Stomach (tissue), 9 donors: Measurements from ENCODE around the gene FOXB2. TPM values are rescaled to one million over a fixed set of nuclear protein-coding genes. Genes with fewer than 3 reads are reported as not detected.

Source experiments
- DNase-seq, 2 donors: peaks; one replicate each; pipeline versions ENCODE4 v3.0.0 to v3.0.0-alpha.2; 2013 to 2019
- H3K27ac ChIP-seq, 5 donors: fragments of 200-600 bp in 4 of 5; sonication (generic) in 4 of 5; one replicate each; pipeline ENCODE4 v1.5.1; 2013 to 2019; ENCODE audit warnings: mild to moderate bottlenecking in 1 of 5, moderate library complexity in 1 of 5
- H3K27me3 ChIP-seq, 3 donors: fragments of 200-600 bp; sonication (generic); one replicate each; pipeline ENCODE4 v1.5.1; 2017 to 2019; ENCODE audit warnings: mixed run types in 1 of 3
- H3K36me3 ChIP-seq, 4 donors: fragments of 200-600 bp; sonication (generic); 1 replicate in 3 of 4; 2 replicates in 1 of 4; pipeline ENCODE4 v1.5.1; 2016 to 2019
- H3K4me1 ChIP-seq, 4 donors: fragments of 200-600 bp; sonication (generic); one replicate each; pipeline ENCODE4 v1.5.1; 2016 to 2019
- H3K4me3 ChIP-seq, 4 donors: fragments of 200-600 bp; sonication (generic) in 3 of 4; one replicate each; pipeline ENCODE4 v1.5.1; 2016 to 2019; ENCODE audit warnings: mild to moderate bottlenecking in 1 of 4
- H3K9me3 ChIP-seq, 4 donors: fragments of 200-600 bp; sonication (generic); one replicate each; pipeline ENCODE4 v1.5.1; 2016 to 2019
- CTCF ChIP-seq, 7 experiments: fragments of 450-650 bp in 4 of 7; fragments of 200-600 bp in 3 of 7; sonication (generic) in 3 of 7; IDR thresholded peaks; one replicate each; pipeline ENCODE4 v1.5.1; 2016 to 2019; ENCODE audit warnings: antibody characterized with exemption in 7 of 7, control low read depth in 2 of 7, mild to moderate bottlenecking in 1 of 7
- EP300 ChIP-seq: sonication (generic); formaldehyde crosslinking; IDR thresholded peaks from one replicate; pipeline ENCODE4 v1.6.1; 2017; ENCODE audit warnings: antibody characterized with exemption
- POLR2A ChIP-seq, 4 donors: fragments of 450-650 bp; IDR thresholded peaks; one replicate each; pipeline ENCODE4 v1.6.1; 2016; ENCODE audit warnings: antibody characterized with exemption in 4 of 4, control low read depth in 2 of 4, mild to moderate bottlenecking in 1 of 4, moderate library complexity in 1 of 4
- POLR2AphosphoS5 ChIP-seq, 3 donors: sonication (generic); formaldehyde crosslinking; IDR thresholded peaks; one replicate each; pipeline ENCODE4 v1.6.1; 2016; ENCODE audit warnings: antibody characterized with exemption in 3 of 3
- WGBS, 5 donors: extraction: QIAGEN DNeasy Blood & Tissue Kit in 3 of 5; methylation state at CpG; one replicate each; pipeline versions ENCODE4 v1.1.5 to v1.1.7; 2013 to 2018; 5-methylcytosine and 5-hydroxymethylcytosine counted together
- intact Hi-C: fragments of 100-400 bp; cut with DNase I; formaldehyde crosslinking; loops from one replicate; pipeline ENCODE4 v1.15.1; 2023; ENCODE audit warnings: low total_unique reads
- polyA plus RNA-seq, 3 donors: library from polyadenylated mRNA; stranded (reverse); fragments of 200-250 nt; gene quantifications; one replicate each; pipeline ENCODE4 v1.2.3, GENCODE V29; 2013
- total RNA-seq, 5 donors: library from RNA; depleted of rRNA; stranded (reverse); fragments of >200 nt; gene quantifications; one replicate each; pipeline versions ENCODE4 v1.1.0 to v1.2.3, GENCODE V29; 2014 to 2016
- donor health status: healthy with polysubstance abuse.
- donor health status: Bipolar disorder and iron deficiency.
- donor health status: healthy.

The FOXB2 gene
- total and polyA plus RNA-seq, 8 donors: not detected

DNA sequence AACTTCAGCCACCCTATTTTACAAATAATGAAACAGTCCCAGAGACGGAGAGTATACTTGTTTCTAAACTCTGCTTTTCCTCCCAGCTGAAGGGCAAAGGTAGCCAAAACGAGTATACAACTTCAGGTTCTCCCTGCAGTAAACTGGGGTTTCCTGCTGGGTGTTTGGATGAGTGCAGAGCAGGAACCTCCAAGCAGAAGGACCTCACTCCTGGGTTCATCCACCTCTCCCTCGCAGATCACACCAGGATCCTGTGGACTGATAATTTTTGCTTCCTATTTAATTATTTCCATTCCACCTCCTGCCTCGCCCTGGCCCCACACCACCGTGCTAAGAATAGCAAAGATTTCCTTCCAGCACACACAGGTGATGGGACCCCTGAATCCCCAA, 2.0 kb upstream of the FOXB2 start:
- WGBS, 5 donors: 3 to 14% (median 6%) methylated on average over 5 of the region's 5 CpGs
- Histone ChIP-seq H3K36me3 (no peaks in the 10 kb centered on the region), H3K4me3 (no peak overlapping the region), H3K27me3 (peaks cover 79 to 100% (median 98%) of the 10 kb centered on the region in 3 donors), H3K4me1 (peaks cover 23 to 86% (median 50%) of the 10 kb centered on the region in 4 donors), H3K9me3 (no peaks in the 10 kb centered on the region), H3K27ac (no peak overlapping the region)
- DNase-seq: no peak
- no peak for TF ChIP-seq CTCF (IDR thresholded peaks at IDR 0.05)
- no peak for TF ChIP-seq POLR2AphosphoS5 (IDR thresholded peaks at IDR 0.05)
- TF ChIP-seq POLR2A (IDR thresholded peaks at IDR 0.05): no peak
- TF ChIP-seq EP300: no peak
- intact Hi-C loops: no loop called here

DNA sequence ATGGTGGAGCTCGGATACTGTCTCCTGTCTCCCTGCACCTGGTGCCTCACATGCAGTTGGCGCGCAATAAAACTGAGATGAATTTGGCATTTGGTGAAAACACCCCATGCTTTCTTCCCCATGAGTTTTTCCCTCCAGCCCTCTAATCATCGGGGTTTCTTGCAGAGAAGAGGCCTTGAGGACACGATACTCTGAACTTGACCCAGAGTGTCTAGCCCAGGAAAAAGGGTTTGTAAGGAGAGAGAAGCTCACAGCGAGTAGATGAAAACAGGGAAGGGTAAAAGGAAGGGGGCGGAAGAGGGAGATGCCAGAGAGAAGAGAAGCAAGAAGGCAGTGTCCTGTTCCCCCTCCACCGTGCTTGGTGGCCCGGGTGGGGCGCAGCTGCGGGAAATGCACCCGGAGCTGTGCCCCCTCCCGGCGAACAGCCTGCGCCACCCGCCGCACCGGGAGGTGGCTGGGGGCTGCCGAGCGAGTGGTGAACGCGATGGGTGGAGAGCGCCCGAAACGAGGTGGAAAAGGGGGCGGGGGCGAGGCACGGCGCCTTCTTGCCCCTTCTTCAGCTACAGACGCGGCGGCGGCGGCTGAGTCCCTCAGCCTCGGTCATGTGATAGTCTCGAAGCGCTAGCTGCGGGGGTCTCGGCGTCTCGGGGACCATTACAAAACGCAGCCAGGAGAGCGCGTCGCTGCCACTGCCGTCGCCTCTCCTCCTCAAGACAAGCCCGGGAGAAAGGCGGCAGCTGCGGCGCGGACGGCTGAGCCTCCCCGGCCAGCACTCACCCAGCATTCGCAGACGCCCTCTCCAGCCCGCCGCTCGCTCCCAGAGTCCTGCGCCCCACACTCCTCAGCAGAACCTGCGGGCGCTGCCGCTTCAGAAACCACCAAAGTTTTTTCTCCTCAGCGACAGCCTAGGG, 1.1 kb upstream of the FOXB2 start:
- Histone ChIP-seq H3K27me3 (peaks cover 86 to 100% (median 100%) of the 10 kb centered on the region in 3 donors), H3K4me3 (peak overlapping the region in 3 of 4 donors; percentile 11 to 24 (median 12)), H3K4me1 (peaks cover 23 to 93% (median 53%) of the 10 kb centered on the region in 4 donors), H3K27ac (no peak overlapping the region), H3K9me3 (peaks cover 0 to 5% (median 0%) of the 10 kb centered on the region in 4 donors), H3K36me3 (no peaks in the 10 kb centered on the region)
- no peak for TF ChIP-seq POLR2A (IDR thresholded peaks at IDR 0.05)
- no peak for TF ChIP-seq CTCF (IDR thresholded peaks at IDR 0.05)
- TF ChIP-seq POLR2AphosphoS5 (IDR thresholded peaks at IDR 0.05): no peak
- no peak for TF ChIP-seq EP300
- intact Hi-C loops: no loop called here
- WGBS, 5 donors: 3 to 6% (median 4%) methylated on average over 48 to 64 of the region's 64 CpGs
- peak in 1 of 2 donors; percentile 36 for DNase-seq

- TF ChIP-seq EP300 (no peak), POLR2AphosphoS5 (IDR thresholded peaks at IDR 0.05) (no peak), POLR2A (IDR thresholded peaks at IDR 0.05) (no peak), CTCF (IDR thresholded peaks at IDR 0.05) (no peak)
- Histone ChIP-seq H3K9me3 (peaks cover 0 to 5% (median 0%) of the 10 kb centered on the region in 4 donors), H3K4me1 (peaks cover 23 to 88% (median 52%) of the 10 kb centered on the region in 4 donors), H3K4me3 (peak overlapping the region in 2 of 4 donors; percentile 11 to 24), H3K27me3 (peaks cover 85 to 100% (median 100%) of the 10 kb centered on the region in 3 donors), H3K27ac (no peak overlapping the region), H3K36me3 (no peaks in the 10 kb centered on the region)
- intact Hi-C loops: no loop called here
- DNase-seq: no peak
- 5 to 8% (median 5%) methylated on average over 8 to 12 of the region's 12 CpGs for WGBS, 5 donors
These were observed 553 bp upstream of the FOXB2 start for GRCh38 chr9:77018969-77019235.

GRCh38 chr9:77019926-77020412, 514 bp downstream of the FOXB2 start:
- Histone ChIP-seq H3K36me3 (no peaks in the 10 kb centered on the region), H3K27ac (no peak overlapping the region), H3K9me3 (peaks cover 0 to 5% (median 0%) of the 10 kb centered on the region in 4 donors), H3K4me3 (peak overlapping the region in 3 of 4 donors; percentile 28 to 41 (median 31)), H3K4me1 (peaks cover 23 to 78% (median 46%) of the 10 kb centered on the region in 4 donors), H3K27me3 (peaks cover 75 to 99% (median 99%) of the 10 kb centered on the region in 3 donors)
- intact Hi-C loops: no loop called here
- TF ChIP-seq POLR2A (IDR thresholded peaks at IDR 0.05) (no peak), EP300 (no peak), CTCF (IDR thresholded peaks at IDR 0.05) (no peak), POLR2AphosphoS5 (IDR thresholded peaks at IDR 0.05) (no peak)
- 4 to 23% (median 5%) methylated on average over 4 to 58 of the region's 58 CpGs for WGBS, 5 donors
- peak in 1 of 2 donors; percentile 18 for DNase-seq
